GM12878 (cell line): ENCODE measurements around the gene ZBTB48. TPM values are rescaled to one million over a fixed set of nuclear protein-coding genes. Genes with fewer than 3 reads are reported as not detected.
"Not testable (repeated sequence)": the region's sequence is repeated elsewhere in the genome, so short reads cannot be mapped to it uniquely, and the experiment has no call there.

Experiments used
- ATAC-seq: fragments of 200-7000 bp; cut with Tn5 transposase; 3 replicates; pipeline ENCODE4 v1.9.1; 2020; ENCODE audit warnings: mild to moderate bottlenecking, moderate library complexity
- BruUV-seq: library from RNA; stranded (reverse); fragments of 400-500 nt; replicated peaks from 2 replicates; lab custom pipeline; 2021; lab: Mats Ljungman, UMichigan
- CTCF ChIA-PET: fragments of 300-600 bp; sonication (Branson Sonifier 250); formaldehyde crosslinking; extraction: SDS; loops from one replicate; lab custom pipeline; 2021; ENCODE audit warnings: inconsistent platforms; lab: Yijun Ruan, JAX
- POLR2A ChIA-PET: fragments of 350-600 bp; formaldehyde crosslinking; extraction: SDS; loops from one replicate; lab custom pipeline; 2021; ENCODE audit warnings: inconsistent platforms; lab: Charles Lee
- RAD21 ChIA-PET: fragments of 300-600 bp; sonication (Branson Sonifier 250); formaldehyde crosslinking; loops from one replicate; lab custom pipeline; 2023; ENCODE audit warnings: antibody characterized with exemption; ENCODE audit not compliant: unreplicated experiment; lab: Charles Lee
- SMC1A ChIA-PET: fragments of 300-600 bp; sonication (Branson Sonifier 250); formaldehyde crosslinking; loops from one replicate; lab custom pipeline; 2023; ENCODE audit not compliant: unreplicated experiment, uncharacterized antibody; lab: Charles Lee
- DNase-seq: peaks from one replicate; pipeline ENCODE4 v3.0.0-alpha.2; 2011; ENCODE audit warnings: low read depth, low spot score
- FAIRE-seq: peaks from 3 replicates; lab custom pipeline; 2011; peaks lifted over from hg19 to GRCh38; lab: Jason Lieb, UNC
- H2AFZ ChIP-seq: 2 replicates; pipeline ENCODE4 v1.6.0; 2011; ENCODE audit warnings: low read depth, low read length, control low read depth; ENCODE audit not compliant: control insufficient read depth
- H3K27ac ChIP-seq: 2 replicates; pipeline ENCODE4 v1.5.1; 2011; ENCODE audit warnings: control low read depth; ENCODE audit not compliant: control insufficient read depth, insufficient read depth
- H3K27me3 ChIP-seq, 2 experiments: replicated peaks in 1 of 2; 2 replicates each; pipeline versions ENCODE4 v1.6.0 to v1.6.1; 2011; ENCODE audit warnings: low read length in 1 of 2; ENCODE audit not compliant: control insufficient read depth in 2 of 2, insufficient read depth in 2 of 2
- H3K36me3 ChIP-seq, 2 experiments: 2 replicates each; pipeline ENCODE4 v1.5.1; 2011; ENCODE audit warnings: low read length in 1 of 2; ENCODE audit not compliant: control insufficient read depth in 2 of 2, insufficient read depth in 2 of 2
- H3K4me1 ChIP-seq: 2 replicates; pipeline ENCODE4 v1.6.1; 2011; ENCODE audit warnings: mild to moderate bottlenecking, low read length, moderate library complexity, mixed read lengths; ENCODE audit not compliant: control insufficient read depth, insufficient read depth
- H3K4me2 ChIP-seq: 2 replicates; pipeline ENCODE4 v1.6.0; 2011; ENCODE audit warnings: control low read depth; ENCODE audit not compliant: control insufficient read depth, insufficient read depth
- H3K4me3 ChIP-seq: fragments of 200-600 bp; sonication (generic); 2 replicates; pipeline ENCODE4 v1.5.1; 2016
- H3K79me2 ChIP-seq: 2 replicates; pipeline ENCODE4 v1.6.0; 2011; ENCODE audit warnings: low read length; ENCODE audit not compliant: control insufficient read depth, insufficient read depth
- H3K9ac ChIP-seq: 2 replicates; pipeline ENCODE4 v1.8.0; 2011; ENCODE audit warnings: low read length, control low read depth, mixed read lengths; ENCODE audit not compliant: control insufficient read depth, insufficient read depth
- H3K9me3 ChIP-seq: replicated peaks from 3 replicates; pipeline ENCODE4 v1.5.1; 2011; ENCODE audit warnings: mild to moderate bottlenecking, low read length; ENCODE audit not compliant: control insufficient read depth, insufficient read depth
- H4K20me1 ChIP-seq: 2 replicates; pipeline ENCODE4 v1.6.0; 2011; ENCODE audit not compliant: control insufficient read depth, insufficient read depth
- CHD4 ChIP-seq: fragments of 200-600 bp; sonication (generic); IDR thresholded peaks from 2 replicates; pipeline ENCODE4 v1.6.1; 2016; ENCODE audit warnings: mild to moderate bottlenecking
- IKZF2 ChIP-seq, 2 experiments: fragments of 450-650 bp; IDR thresholded peaks; 2 replicates each; pipeline ENCODE4 v1.6.1; 2017; ENCODE audit warnings: mild to moderate bottlenecking in 2 of 2, moderate library complexity in 2 of 2
- SMC3 ChIP-seq: IDR thresholded peaks from 2 replicates; pipeline ENCODE4 v1.6.1; 2011; ENCODE audit warnings: low read length, improper control_type of control experiment, borderline replicate concordance
- ZNF207 ChIP-seq: fragments of 450-650 bp; IDR thresholded peaks from 2 replicates; pipeline ENCODE4 v1.6.1; 2014; ENCODE audit warnings: antibody characterized with exemption, mild to moderate bottlenecking, borderline replicate concordance
- ZNF622 ChIP-seq: fragments of 450-650 bp; IDR thresholded peaks from 2 replicates; pipeline ENCODE4 v1.6.1; 2017; ENCODE audit warnings: mild to moderate bottlenecking, inconsistent platforms
- WGBS: methylation state at CpG from one replicate; pipeline ENCODE4 v1.1.6; 2016; ENCODE audit warnings: low lambda C conversion rate; ENCODE audit not compliant: insufficient replicate concordance, insufficient coverage; ENCODE audit errors: missing lambda C conversion rate; 5-methylcytosine and 5-hydroxymethylcytosine counted together
- in situ Hi-C: fragments of 300-500 bp; cut with MboI; formaldehyde crosslinking; loops from 9 replicates; pipeline ENCODE4 v1.14.3; 2018; ENCODE audit warnings: mixed read lengths
- intact Hi-C: fragments of 100-400 bp; cut with micrococcal nuclease; formaldehyde crosslinking; loops from one replicate; pipeline ENCODE4 v1.14.2; 2022; ENCODE audit not compliant: unreplicated experiment
- polyA plus RNA-seq, 11 experiments: library from polyadenylated mRNA; depleted of rRNA in 4 of 11; unstranded in 6 of 11; stranded (reverse) in 5 of 11; fragments of >200 nt; fragmentation: Nextera tagmentation in 4 of 11; fragmentation: Illumina TruSeq in 1 of 11; extraction: Ambion mirVana in 4 of 11; extraction: Trizol in 1 of 11; gene quantifications; 1 replicate in 1 of 11; 2 replicates in 10 of 11; pipeline versions ENCODE4 v1.2.1 to v1.2.3, GENCODE V29; 2011 to 2016; ENCODE audit warnings: inconsistent platforms in 2 of 11, missing spikeins in 2 of 11, low read depth in 1 of 11
- total RNA-seq, 4 experiments: library from RNA; depleted of rRNA in 3 of 4; stranded (reverse); fragments of >200 nt in 3 of 4; fragmentation: Illumina TruSeq in 1 of 4; extraction: Trizol in 1 of 4; gene quantifications; 2 replicates each; pipeline versions ENCODE4 v1.2.1 to v1.2.3, GENCODE V29; 2013 to 2021
- TF ChIP-seq, protein P1 (sequence below): fragments of 450-650 bp; IDR thresholded peaks from 2 replicates; pipeline ENCODE4 v1.6.1; 2017; ENCODE audit warnings: borderline replicate concordance
- TF ChIP-seq, protein P2 (sequence below): IDR thresholded peaks from 2 replicates; pipeline ENCODE4 v1.6.1; 2011; ENCODE audit warnings: low read depth, low read length, improper control_type of control experiment, borderline replicate concordance
- TF ChIP-seq, protein P3 (sequence below): IDR thresholded peaks from 2 replicates; pipeline ENCODE4 v1.6.1; 2012; ENCODE audit warnings: low read length, inconsistent platforms

The ZBTB48 gene
- total and polyA plus RNA-seq, 10 of the 15 experiments (the other 5 are each of a cell fraction or from before 2014, with no cell fraction given): 1.00 to 25.3 (median 16.7) TPM

DNA sequence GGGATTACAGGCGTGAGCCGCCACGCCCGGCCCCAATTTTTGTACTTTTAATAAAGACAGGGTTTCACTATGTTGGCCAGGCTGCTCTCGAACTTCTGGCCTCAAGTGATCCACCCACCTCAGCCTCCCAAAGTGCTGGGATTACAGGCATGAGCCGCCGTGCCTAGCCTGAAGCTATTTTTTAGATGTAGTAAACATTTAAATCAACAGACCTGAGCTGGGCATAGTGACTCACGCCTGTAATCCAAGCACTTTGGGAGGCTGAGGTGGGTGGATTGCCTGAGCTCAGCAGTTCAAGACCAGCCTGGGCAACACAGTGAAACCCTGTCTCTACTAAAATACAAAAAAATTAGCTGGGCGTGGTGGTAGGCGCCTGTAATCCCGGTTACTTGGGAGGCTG lies 20.6 kb upstream of the ZBTB48 start:
- CTCF ChIA-PET: interaction anchor here (1.0 to 1.1 kb wide), 2 partner anchors 24 to 88 kb away, joined by 3 to 4 read pairs; no protein-coding TSS in a partner anchor

DNA sequence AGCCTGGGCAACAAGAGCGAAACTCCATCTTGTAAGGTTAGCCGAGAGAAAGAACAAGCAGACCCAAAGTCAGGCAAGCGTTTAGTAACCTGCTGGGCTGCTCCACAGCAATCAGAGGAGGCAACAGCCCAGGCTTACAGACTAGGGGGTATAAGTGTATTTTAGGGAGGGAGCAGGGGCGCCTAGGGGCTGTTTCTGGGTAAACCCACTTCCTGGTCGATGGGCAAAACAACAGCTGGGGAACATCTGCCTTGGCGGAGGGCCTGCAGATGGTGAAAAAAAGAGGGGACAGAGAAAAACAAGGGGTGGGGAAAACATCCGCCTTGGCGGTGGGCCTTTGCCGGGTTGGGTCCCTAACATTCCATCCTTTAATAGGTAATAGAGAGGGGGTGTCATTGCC lies 19.5 kb upstream of the ZBTB48 start:
- no peak overlapping the region for H3K27ac ChIP-seq
- ChIA-PET RAD21 (no interaction called here), SMC1A (interaction anchor here (2.7 kb wide), 1 partner anchor 20 kb away, joined by 7 read pairs; the partner anchor contains the start of gene ZBTB48), CTCF (interaction anchor here (1.0 kb wide), 1 partner anchor 23 kb away, joined by 4 read pairs; no protein-coding TSS in a partner anchor), POLR2A (no interaction called here)
- FAIRE-seq (no peak), ATAC-seq (no peak), DNase-seq (no peak)
- H3K27me3 ChIP-seq: peaks cover 0 to 2% of the 10 kb centered on the region in 2 experiments; a peak in 2 of 4 replicates
- no peaks in the 10 kb centered on the region for H3K4me1 ChIP-seq
- H3K4me3 ChIP-seq: no peak overlapping the region
- no peaks in the 10 kb centered on the region for H3K36me3 ChIP-seq
- intact Hi-C loops (no loop called here), in situ Hi-C loops (no loop called here)
- WGBS: 60% methylated on average over 9 of the region's 9 CpGs
- H3K9ac ChIP-seq: no peak overlapping the region
- TF ChIP-seq ZNF207 (no peak), IKZF2 (IDR thresholded peaks at IDR 0.05) (no peak), ZNF622 (no peak), SMC3 (no peak), CHD4 (no peak)
- TF ChIP-seq, protein P1, sequence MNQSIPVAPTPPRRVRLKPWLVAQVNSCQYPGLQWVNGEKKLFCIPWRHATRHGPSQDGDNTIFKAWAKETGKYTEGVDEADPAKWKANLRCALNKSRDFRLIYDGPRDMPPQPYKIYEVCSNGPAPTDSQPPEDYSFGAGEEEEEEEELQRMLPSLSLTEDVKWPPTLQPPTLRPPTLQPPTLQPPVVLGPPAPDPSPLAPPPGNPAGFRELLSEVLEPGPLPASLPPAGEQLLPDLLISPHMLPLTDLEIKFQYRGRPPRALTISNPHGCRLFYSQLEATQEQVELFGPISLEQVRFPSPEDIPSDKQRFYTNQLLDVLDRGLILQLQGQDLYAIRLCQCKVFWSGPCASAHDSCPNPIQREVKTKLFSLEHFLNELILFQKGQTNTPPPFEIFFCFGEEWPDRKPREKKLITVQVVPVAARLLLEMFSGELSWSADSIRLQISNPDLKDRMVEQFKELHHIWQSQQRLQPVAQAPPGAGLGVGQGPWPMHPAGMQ: no peak
- TF ChIP-seq, protein P2, sequence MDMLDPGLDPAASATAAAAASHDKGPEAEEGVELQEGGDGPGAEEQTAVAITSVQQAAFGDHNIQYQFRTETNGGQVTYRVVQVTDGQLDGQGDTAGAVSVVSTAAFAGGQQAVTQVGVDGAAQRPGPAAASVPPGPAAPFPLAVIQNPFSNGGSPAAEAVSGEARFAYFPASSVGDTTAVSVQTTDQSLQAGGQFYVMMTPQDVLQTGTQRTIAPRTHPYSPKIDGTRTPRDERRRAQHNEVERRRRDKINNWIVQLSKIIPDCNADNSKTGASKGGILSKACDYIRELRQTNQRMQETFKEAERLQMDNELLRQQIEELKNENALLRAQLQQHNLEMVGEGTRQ: no peak
- TF ChIP-seq, protein P3, sequence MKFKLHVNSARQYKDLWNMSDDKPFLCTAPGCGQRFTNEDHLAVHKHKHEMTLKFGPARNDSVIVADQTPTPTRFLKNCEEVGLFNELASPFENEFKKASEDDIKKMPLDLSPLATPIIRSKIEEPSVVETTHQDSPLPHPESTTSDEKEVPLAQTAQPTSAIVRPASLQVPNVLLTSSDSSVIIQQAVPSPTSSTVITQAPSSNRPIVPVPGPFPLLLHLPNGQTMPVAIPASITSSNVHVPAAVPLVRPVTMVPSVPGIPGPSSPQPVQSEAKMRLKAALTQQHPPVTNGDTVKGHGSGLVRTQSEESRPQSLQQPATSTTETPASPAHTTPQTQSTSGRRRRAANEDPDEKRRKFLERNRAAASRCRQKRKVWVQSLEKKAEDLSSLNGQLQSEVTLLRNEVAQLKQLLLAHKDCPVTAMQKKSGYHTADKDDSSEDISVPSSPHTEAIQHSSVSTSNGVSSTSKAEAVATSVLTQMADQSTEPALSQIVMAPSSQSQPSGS: no peak
- no peaks in the 10 kb centered on the region for H3K79me2 ChIP-seq
- no peaks in the 10 kb centered on the region for H3K9me3 ChIP-seq
- H3K4me2 ChIP-seq: no peak overlapping the region
- no peaks in the 10 kb centered on the region for H4K20me1 ChIP-seq
- no TSS peak for BruUV-seq
- H2AFZ ChIP-seq: no peak overlapping the region

More for the DNA sequence above, 20.6 kb upstream of the ZBTB48 start:
- ChIA-PET SMC1A (interaction anchor here (2.7 kb wide), 1 partner anchor 21 kb away, joined by 7 read pairs; the partner anchor contains the start of gene ZBTB48), POLR2A (interaction anchor here (0.7 kb wide), 1 partner anchor 55 kb away, joined by 5 read pairs; no protein-coding TSS in a partner anchor)
- H3K9me3 ChIP-seq, H3K79me2 ChIP-seq, FAIRE-seq, RAD21 ChIA-PET, in situ Hi-C loops, H3K27me3 ChIP-seq, BruUV-seq, H3K4me2 ChIP-seq, intact Hi-C loops, H3K9ac ChIP-seq, H3K4me1 ChIP-seq, DNase-seq, H3K36me3 ChIP-seq, H2AFZ ChIP-seq, H3K27ac ChIP-seq, H3K4me3 ChIP-seq, ATAC-seq, H4K20me1 ChIP-seq: not testable (repeated sequence)
- WGBS: 64% methylated on average over 11 of the region's 11 CpGs
